Epithelial cell of proximal tubule (primary cell): ENCODE results near the gene TRIM44. TPM values are rescaled to one million over a fixed set of nuclear protein-coding genes. Genes with fewer than 3 reads are reported as not detected.

Experiments used
- DNase-seq: peaks from one replicate; pipeline ENCODE4 v3.0.0-alpha.2; 2011; ENCODE audit warnings: low read depth
- H3K4me3 ChIP-seq: 2 replicates; pipeline ENCODE4 v1.5.1; 2011; ENCODE audit warnings: low read depth, mild to moderate bottlenecking, low read length
- total RNA-seq: library from RNA; depleted of rRNA; stranded (reverse); fragments of >200 nt; gene quantifications from 2 replicates; pipeline ENCODE4 v1.2.3, GENCODE V29; 2015
- TF ChIP-seq, protein P1 (sequence below): conservative IDR thresholded peaks from 2 replicates; pipeline ENCODE4 v1.5.1; 2012; ENCODE audit warnings: low read depth, mild to moderate bottlenecking, low read length

TRIM44 gene
- total RNA-seq, 1 donor from 2014 or later: 42.1 TPM

DNA sequence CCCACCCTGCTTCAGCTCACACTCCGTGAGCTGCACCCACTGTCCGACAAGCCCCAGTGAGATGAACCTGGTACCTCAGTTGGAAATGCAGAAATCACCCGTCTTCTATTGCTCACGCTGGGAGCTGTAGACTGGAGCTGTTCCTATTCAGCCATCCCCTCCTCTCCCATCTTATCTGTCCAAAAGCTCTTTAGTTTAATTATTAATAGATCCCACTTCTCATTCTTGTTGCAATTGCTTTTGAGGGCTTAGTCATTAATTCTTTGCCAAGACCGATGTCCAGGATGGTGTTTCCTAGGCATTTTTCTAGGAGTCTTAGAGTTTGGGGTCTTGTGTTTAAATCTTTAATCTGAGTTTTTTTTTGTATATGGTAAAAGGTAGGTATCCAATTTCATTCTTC, 116.8 kb downstream of the TRIM44 start:
- DNase-seq: no peak
- TF ChIP-seq, protein P1, sequence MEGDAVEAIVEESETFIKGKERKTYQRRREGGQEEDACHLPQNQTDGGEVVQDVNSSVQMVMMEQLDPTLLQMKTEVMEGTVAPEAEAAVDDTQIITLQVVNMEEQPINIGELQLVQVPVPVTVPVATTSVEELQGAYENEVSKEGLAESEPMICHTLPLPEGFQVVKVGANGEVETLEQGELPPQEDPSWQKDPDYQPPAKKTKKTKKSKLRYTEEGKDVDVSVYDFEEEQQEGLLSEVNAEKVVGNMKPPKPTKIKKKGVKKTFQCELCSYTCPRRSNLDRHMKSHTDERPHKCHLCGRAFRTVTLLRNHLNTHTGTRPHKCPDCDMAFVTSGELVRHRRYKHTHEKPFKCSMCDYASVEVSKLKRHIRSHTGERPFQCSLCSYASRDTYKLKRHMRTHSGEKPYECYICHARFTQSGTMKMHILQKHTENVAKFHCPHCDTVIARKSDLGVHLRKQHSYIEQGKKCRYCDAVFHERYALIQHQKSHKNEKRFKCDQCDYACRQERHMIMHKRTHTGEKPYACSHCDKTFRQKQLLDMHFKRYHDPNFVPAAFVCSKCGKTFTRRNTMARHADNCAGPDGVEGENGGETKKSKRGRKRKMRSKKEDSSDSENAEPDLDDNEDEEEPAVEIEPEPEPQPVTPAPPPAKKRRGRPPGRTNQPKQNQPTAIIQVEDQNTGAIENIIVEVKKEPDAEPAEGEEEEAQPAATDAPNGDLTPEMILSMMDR: no peak
- H3K4me3 ChIP-seq: no peak overlapping the region

DNA sequence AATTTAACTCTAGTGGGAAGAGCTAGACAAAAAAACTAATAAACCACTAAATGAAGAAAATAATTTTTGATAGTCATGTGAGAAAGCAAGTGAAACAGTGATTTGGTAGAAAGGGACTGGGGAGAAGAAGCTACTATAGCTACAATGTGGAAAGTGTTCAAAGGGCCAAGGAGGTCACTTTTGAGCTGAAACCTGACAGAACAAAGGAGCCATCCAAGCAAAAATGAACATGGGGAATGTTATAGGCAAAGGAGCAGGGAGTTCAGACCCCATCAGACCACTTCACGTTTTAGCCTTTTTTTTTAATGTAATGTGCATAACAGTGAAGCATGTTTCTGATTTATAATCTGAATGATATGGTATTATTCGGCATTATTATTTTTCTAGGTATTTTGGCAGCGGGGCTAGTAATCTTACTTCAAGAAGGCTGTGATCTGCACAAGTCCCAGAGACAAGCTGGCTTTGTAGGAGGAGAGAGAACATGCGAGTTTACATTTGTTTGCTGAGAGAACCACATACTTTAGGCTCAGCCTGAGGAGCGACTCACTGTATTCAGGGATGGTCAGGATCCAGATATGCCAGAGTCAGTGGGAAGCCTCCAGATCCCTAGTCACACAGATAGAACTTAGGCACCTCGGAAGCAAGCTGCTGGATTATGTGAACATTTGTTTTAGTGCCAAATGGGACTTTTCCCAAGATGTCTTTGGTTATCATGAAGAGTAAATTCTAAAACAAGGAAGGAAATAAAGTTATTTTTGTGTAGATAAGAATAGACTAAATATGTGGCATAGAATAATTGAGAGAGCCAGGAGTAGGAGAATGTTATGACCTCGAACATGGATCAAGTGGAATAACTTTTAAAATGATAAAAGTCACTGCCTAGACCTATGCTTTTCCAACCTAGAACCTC, 118.6 kb downstream of the TRIM44 start:
- TF ChIP-seq, protein P1: no peak
- H3K4me3 ChIP-seq: no peak overlapping the region
- no peak for DNase-seq

DNA sequence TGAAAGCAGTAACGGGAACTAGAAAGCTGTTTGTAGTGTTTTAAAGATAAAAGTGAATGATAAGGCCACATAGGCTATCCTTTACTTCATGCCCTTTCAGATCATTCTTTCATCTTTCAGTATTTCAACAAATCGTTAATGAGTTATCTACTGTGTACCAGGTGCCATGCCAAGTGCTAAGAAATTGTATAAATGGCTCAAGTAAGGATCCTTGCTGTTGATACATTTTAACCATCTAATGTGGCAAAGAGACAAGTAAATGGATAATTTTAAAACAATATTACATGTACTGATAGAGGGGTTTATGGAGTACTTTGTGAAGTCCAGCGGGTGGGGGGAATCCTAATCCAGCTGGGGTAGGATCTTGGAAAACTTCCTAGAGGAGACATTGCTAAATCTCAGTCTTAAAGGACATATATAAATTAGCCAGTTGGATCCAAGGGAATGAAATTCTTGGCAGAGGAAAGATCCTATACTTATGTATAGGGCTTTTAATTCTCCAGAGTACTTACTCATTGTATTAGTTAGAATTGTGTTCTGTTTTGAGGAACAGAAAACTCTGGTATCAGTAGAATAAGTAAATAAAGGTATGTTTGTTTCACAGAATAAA, 119.4 kb downstream of the TRIM44 start:
- TF ChIP-seq, protein P1: no peak
- H3K4me3 ChIP-seq: no peak overlapping the region
- DNase-seq: no peak

DNA sequence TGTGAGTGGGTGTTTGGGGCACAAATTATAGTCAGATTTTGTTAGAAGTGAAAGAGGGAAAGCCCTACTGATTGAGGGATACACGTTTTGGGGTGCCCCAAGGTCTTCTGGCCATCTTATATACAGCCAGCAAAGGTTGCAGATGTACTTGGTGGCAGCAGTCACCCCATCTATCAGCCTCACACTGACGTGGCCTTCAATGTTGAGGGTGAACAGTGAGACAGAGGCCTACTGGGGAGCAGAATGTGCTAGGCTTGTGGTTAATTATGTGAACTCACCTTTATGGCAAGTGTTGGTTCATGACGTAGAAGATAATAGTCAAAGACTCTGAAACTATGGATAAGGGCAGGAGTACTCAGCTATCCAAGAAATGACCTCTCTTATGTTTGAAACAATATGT, 121.2 kb downstream of the TRIM44 start:
- DNase-seq: no peak
- no peak overlapping the region for H3K4me3 ChIP-seq
- TF ChIP-seq, protein P1: no peak

DNA sequence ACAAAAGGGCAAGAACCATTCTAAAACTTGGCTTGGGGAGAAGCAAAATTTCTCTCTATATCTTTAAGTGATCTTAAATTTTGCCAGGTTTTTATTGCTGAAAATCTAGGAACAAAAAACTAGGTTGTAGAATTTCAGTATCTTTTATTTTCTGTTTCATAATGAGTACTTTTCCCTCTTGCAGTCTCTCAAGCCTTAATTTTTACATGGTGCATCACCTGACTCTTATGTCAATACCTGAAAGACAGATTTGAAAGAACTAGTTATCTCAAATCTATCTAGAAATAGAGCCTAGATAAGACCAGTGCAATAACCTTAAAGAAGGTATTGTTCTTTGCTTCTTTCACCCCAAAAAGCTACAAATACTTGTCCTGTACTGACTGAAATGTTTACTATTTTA, 122.1 kb downstream of the TRIM44 start:
- TF ChIP-seq, protein P1: no peak

DNA sequence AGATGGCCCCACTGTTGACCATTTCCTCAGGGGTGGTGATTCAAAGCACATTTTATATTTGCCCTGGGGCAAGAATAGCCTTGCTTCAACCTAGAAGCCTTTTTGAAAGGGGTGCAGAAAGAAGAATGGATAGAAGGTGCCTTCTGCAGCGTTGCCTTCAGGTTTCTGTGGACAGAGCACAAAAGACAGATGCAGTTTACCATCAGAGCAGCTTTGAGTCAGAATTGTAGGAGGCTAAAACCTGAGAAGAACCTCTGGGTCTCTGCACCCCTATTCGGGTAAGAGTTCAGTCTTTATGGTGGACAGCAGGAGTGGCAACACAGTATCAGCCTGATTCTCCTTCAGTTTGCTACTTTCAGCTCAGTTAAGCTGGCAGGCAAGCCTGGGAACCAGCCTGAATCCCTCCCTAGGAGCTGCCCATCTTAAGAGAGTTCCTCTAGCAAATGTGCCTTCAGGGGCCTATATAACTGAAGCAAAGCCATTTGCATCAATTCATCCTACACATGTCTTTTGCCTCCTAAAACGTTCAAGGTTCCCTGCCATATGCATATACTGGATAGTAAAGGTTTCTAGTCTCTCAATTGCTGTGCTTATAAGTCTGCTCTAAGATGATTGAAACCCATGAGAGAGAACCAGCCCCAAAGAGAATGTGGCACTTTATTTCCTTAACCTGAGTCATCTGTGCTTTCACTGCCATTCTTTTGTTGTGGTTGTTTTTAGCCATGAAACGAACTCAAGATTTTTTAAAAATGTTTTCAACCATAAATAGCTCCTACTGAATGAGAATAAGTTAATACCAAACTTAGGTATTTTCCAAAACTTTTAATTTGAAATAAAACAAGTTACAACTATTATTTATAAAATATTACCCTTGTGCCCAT, 123.0 kb downstream of the TRIM44 start:
- TF ChIP-seq, protein P1: no peak
- DNase-seq: no peak
- H3K4me3 ChIP-seq: no peak overlapping the region

More for the DNA sequence above, 122.1 kb downstream of the TRIM44 start:
- H3K4me3 ChIP-seq: no peak overlapping the region
- DNase-seq: no peak
